Liver (tissue), 9 donors: Measurements from ENCODE around the gene PLCB4. TPM values are rescaled to one million over a fixed set of nuclear protein-coding genes. Genes with fewer than 3 reads are reported as not detected.

Experiments used
- DNase-seq: peaks from one replicate; pipeline ENCODE4 v3.0.0-alpha.2; 2017; ENCODE audit warnings: low spot score
- H3K27ac ChIP-seq, 2 donors: one replicate each; pipeline ENCODE4 v1.7.0; 2013; ENCODE audit warnings: inconsistent platforms in 2 of 2, low read length in 2 of 2, control low read depth in 1 of 2, low read depth in 1 of 2, mild to moderate bottlenecking in 1 of 2
- H3K27me3 ChIP-seq, 4 donors: one replicate each; pipeline versions ENCODE4 v1.6.1 to v1.7.0; 2013; ENCODE audit warnings: low read length in 3 of 4, inconsistent platforms in 1 of 4, mild to moderate bottlenecking in 1 of 4, moderate library complexity in 1 of 4; ENCODE audit not compliant: control insufficient read depth in 4 of 4, insufficient read depth in 4 of 4
- H3K36me3 ChIP-seq, 4 donors: one replicate each; pipeline versions ENCODE4 v1.6.1 to v1.7.0; 2013; ENCODE audit warnings: low read length in 3 of 4, mild to moderate bottlenecking in 3 of 4, low read depth in 1 of 4, moderate library complexity in 1 of 4; ENCODE audit not compliant: control insufficient read depth in 4 of 4, insufficient read depth in 3 of 4
- H3K4me1 ChIP-seq, 4 donors: one replicate each; pipeline versions ENCODE4 v1.6.1 to v1.7.0; 2013; ENCODE audit warnings: low read length in 3 of 4, mild to moderate bottlenecking in 3 of 4, moderate library complexity in 1 of 4; ENCODE audit not compliant: control insufficient read depth in 4 of 4, insufficient read depth in 4 of 4
- H3K4me3 ChIP-seq, 3 donors: one replicate each; pipeline versions ENCODE4 v1.6.1 to v1.7.0; 2013; ENCODE audit warnings: low read length in 3 of 3, control low read depth in 1 of 3, low read depth in 1 of 3, mild to moderate bottlenecking in 1 of 3
- H3K9ac ChIP-seq, 2 donors: one replicate each; pipeline ENCODE4 v1.7.0; 2013; ENCODE audit warnings: low read length in 2 of 2, mild to moderate bottlenecking in 2 of 2, moderate library complexity in 2 of 2, control low read depth in 1 of 2, low read depth in 1 of 2
- H3K9me3 ChIP-seq, 4 donors: one replicate each; pipeline versions ENCODE4 v1.6.1 to v1.7.0; 2013; ENCODE audit warnings: low read length in 3 of 4; ENCODE audit not compliant: control insufficient read depth in 4 of 4
- ATF3 ChIP-seq: IDR thresholded peaks from 2 replicates; pipeline ENCODE4 v1.6.1; 2016; ENCODE audit warnings: antibody characterized with exemption
- CTCF ChIP-seq: fragments of 150-350 bp; IDR thresholded peaks from 2 replicates; pipeline ENCODE4 v1.5.1; 2017; ENCODE audit warnings: improper control_type of control experiment, low read depth, low read length; ENCODE audit not compliant: missing input control
- EGR1 ChIP-seq, 2 donors: IDR thresholded peaks; 2 replicates each; pipeline ENCODE4 v1.6.1; 2016 to 2018; ENCODE audit warnings: antibody characterized with exemption in 2 of 2, low read depth in 2 of 2
- FOXA1 ChIP-seq: IDR thresholded peaks from 2 replicates; pipeline ENCODE4 v1.6.1; 2016; ENCODE audit warnings: antibody characterized with exemption
- FOXA2 ChIP-seq: IDR thresholded peaks from 2 replicates; pipeline ENCODE4 v1.6.1; 2016; ENCODE audit warnings: antibody characterized with exemption
- GABPA ChIP-seq, 2 donors: IDR thresholded peaks in 1 of 2; conservative IDR thresholded peaks in 1 of 2; 2 replicates each; pipeline ENCODE4 v1.6.1; 2016; ENCODE audit warnings: antibody characterized with exemption in 2 of 2, mild to moderate bottlenecking in 1 of 2, moderate library complexity in 1 of 2
- HNF4A ChIP-seq, 2 donors: conservative IDR thresholded peaks; 2 replicates each; pipeline ENCODE4 v1.6.1; 2016; ENCODE audit warnings: antibody characterized with exemption in 2 of 2, mild to moderate bottlenecking in 2 of 2
- HNF4G ChIP-seq: IDR thresholded peaks from 2 replicates; pipeline ENCODE4 v1.6.1; 2016; ENCODE audit warnings: antibody characterized with exemption
- JUND ChIP-seq, 2 donors: IDR thresholded peaks; 2 replicates each; pipeline ENCODE4 v1.6.1; 2016; ENCODE audit warnings: antibody characterized with exemption in 2 of 2
- MAX ChIP-seq: IDR thresholded peaks from 2 replicates; pipeline ENCODE4 v1.6.1; 2016; ENCODE audit warnings: antibody characterized with exemption
- NR2F2 ChIP-seq: IDR thresholded peaks from 2 replicates; pipeline ENCODE4 v1.6.1; 2016; ENCODE audit warnings: antibody characterized with exemption
- RAD21 ChIP-seq, 2 donors: IDR thresholded peaks; 2 replicates each; pipeline ENCODE4 v1.6.1; 2016; ENCODE audit warnings: antibody characterized with exemption in 2 of 2, mild to moderate bottlenecking in 2 of 2
- REST ChIP-seq: IDR thresholded peaks from 2 replicates; pipeline ENCODE4 v1.6.1; 2016; ENCODE audit warnings: antibody characterized with exemption, mild to moderate bottlenecking
- RXRA ChIP-seq, 2 donors: IDR thresholded peaks; 2 replicates each; pipeline ENCODE4 v1.6.1; 2017 to 2018; ENCODE audit warnings: antibody characterized with exemption in 2 of 2, mild to moderate bottlenecking in 1 of 2
- SP1 ChIP-seq: IDR thresholded peaks from 2 replicates; pipeline ENCODE4 v1.6.1; 2018; ENCODE audit warnings: antibody characterized with exemption, mild to moderate bottlenecking
- TAF1 ChIP-seq: conservative IDR thresholded peaks from 2 replicates; pipeline ENCODE4 v1.6.1; 2016; ENCODE audit warnings: antibody characterized with exemption, mild to moderate bottlenecking
- YY1 ChIP-seq: IDR thresholded peaks from 2 replicates; pipeline ENCODE4 v1.6.1; 2016; ENCODE audit warnings: antibody characterized with exemption, mild to moderate bottlenecking
- WGBS: extraction: QIAGEN DNeasy Blood & Tissue Kit; methylation state at CpG from one replicate; pipeline ENCODE4 v1.1.7; 2013; 5-methylcytosine and 5-hydroxymethylcytosine counted together
- polyA plus RNA-seq, 2 donors: library from polyadenylated mRNA; stranded (reverse) in 1 of 2; unstranded in 1 of 2; fragments of 200-250 nt in 1 of 2; fragments of >200 nt in 1 of 2; fragmentation: Nextera tagmentation in 1 of 2; extraction: Ambion mirVana in 1 of 2; gene quantifications; one replicate each; pipeline versions ENCODE4 v1.2.1 to v1.2.3, GENCODE V29; 2013 to 2015
- total RNA-seq, 2 donors: library from RNA; depleted of rRNA; stranded (reverse); fragments of >200 nt; gene quantifications; one replicate each; pipeline ENCODE4 v1.2.3, GENCODE V29; 2014
- donor health status: healthy.
- donor health status: healthy.
- donor health status: healthy.
- donor health status: healthy.
- donor health status: healthy.

Gene PLCB4
- total and polyA plus RNA-seq, 4 donors, result 0.14 to 0.67 (median 0.30) TPM

- WGBS, result 85% methylated on average over 9 of the region's 9 CpGs
- Histone ChIP-seq H3K27me3 (no peaks in the 10 kb centered on the region), H3K4me3 (no peak overlapping the region), H3K4me1 (no peaks in the 10 kb centered on the region), H3K9ac (no peak overlapping the region), H3K27ac (no peak overlapping the region), H3K36me3 (no peaks in the 10 kb centered on the region), H3K9me3 (peaks cover 0 to 4% (median under 1%) of the 10 kb centered on the region in 4 donors)
- DNase-seq, result no peak
- TF ChIP-seq FOXA2 (no peak), HNF4G (no peak), EGR1 (IDR thresholded peaks at IDR 0.05; ENCODE audit: low read depth in 2 of 2) (no peak), MAX (no peak), RAD21 (IDR thresholded peaks at IDR 0.05) (no peak), TAF1 (no peak), HNF4A (conservative IDR thresholded peaks at IDR 0.05) (no peak)
These were observed 31.8 kb downstream of the PLCB4 start for GRCh38 chr20:9100691-9101090.

GRCh38 chr20:9102456-9102855 lies 33.6 kb downstream of the PLCB4 start:
- no peak for DNase-seq
- TF ChIP-seq SP1, result no peak
- TF ChIP-seq RXRA (IDR thresholded peaks at IDR 0.05), result no peak
- no peak for TF ChIP-seq FOXA1
- no peak for TF ChIP-seq HNF4A (conservative IDR thresholded peaks at IDR 0.05)
- TF ChIP-seq MAX, result no peak
- TF ChIP-seq CTCF, result no peak
- no peak for TF ChIP-seq FOXA2
- TF ChIP-seq RAD21 (IDR thresholded peaks at IDR 0.05), result no peak
- TF ChIP-seq TAF1, result no peak
- TF ChIP-seq JUND (IDR thresholded peaks at IDR 0.05), result no peak
- no peak for TF ChIP-seq REST

GRCh38 chr20:9103955-9104354 lies 35.1 kb downstream of the PLCB4 start:
- WGBS, result 92% methylated on average over 2 of the region's 2 CpGs
- H3K9ac ChIP-seq, result no peak overlapping the region
- no peak overlapping the region for H3K4me3 ChIP-seq
- peaks cover 0 to 4% (median 0%) of the 10 kb centered on the region in 4 donors for H3K27me3 ChIP-seq
- no peaks in the 10 kb centered on the region for H3K36me3 ChIP-seq
- DNase-seq, result no peak
- H3K9me3 ChIP-seq, result peaks cover 0 to 4% (median under 1%) of the 10 kb centered on the region in 4 donors
- no peaks in the 10 kb centered on the region for H3K4me1 ChIP-seq
- H3K27ac ChIP-seq, result no peak overlapping the region
- no peak for TF ChIP-seq ATF3
- no peak for TF ChIP-seq SP1
- TF ChIP-seq GABPA (IDR thresholded peaks at IDR 0.05 in 1 of 2, conservative IDR thresholded peaks at IDR 0.05 in 1 of 2), result no peak
- no peak for TF ChIP-seq HNF4G
- no peak for TF ChIP-seq RXRA (IDR thresholded peaks at IDR 0.05)
- TF ChIP-seq CTCF, result no peak
- TF ChIP-seq EGR1 (IDR thresholded peaks at IDR 0.05; ENCODE audit: low read depth in 2 of 2), result no peak
- TF ChIP-seq FOXA2, result no peak
- TF ChIP-seq RAD21 (IDR thresholded peaks at IDR 0.05), result no peak
- TF ChIP-seq NR2F2, result no peak
- no peak for TF ChIP-seq TAF1
- TF ChIP-seq JUND (IDR thresholded peaks at IDR 0.05), result no peak
- no peak for TF ChIP-seq YY1

More at GRCh38 chr20:9102456-9102855, 33.6 kb downstream of the PLCB4 start:
- Histone ChIP-seq H3K36me3 (no peaks in the 10 kb centered on the region), H3K9me3 (peaks cover 0 to 4% (median under 1%) of the 10 kb centered on the region in 4 donors), H3K27me3 (no peaks in the 10 kb centered on the region), H3K27ac (no peak overlapping the region), H3K4me3 (no peak overlapping the region), H3K4me1 (no peaks in the 10 kb centered on the region), H3K9ac (no peak overlapping the region)
